Upper lobe of left lung (tissue), 4 donors: ENCODE measurements around the gene OLFML1.

Source experiments
- CTCF ChIP-seq, 6 experiments: fragments of 450-650 bp in 4 of 6; fragments of 200-600 bp in 2 of 6; sonication (generic) in 2 of 6; IDR thresholded peaks; one replicate each; pipeline ENCODE4 v1.5.1; 2016 to 2019; ENCODE audit warnings: antibody characterized with exemption in 6 of 6
- EP300 ChIP-seq, 4 donors: sonication (generic); formaldehyde crosslinking; IDR thresholded peaks; one replicate each; pipeline ENCODE4 v1.5.1; 2017; ENCODE audit warnings: antibody characterized with exemption in 4 of 4, control low read depth in 2 of 4
- POLR2A ChIP-seq, 4 donors: fragments of 450-650 bp; IDR thresholded peaks; one replicate each; pipeline ENCODE4 v1.5.1; 2016 to 2017; ENCODE audit warnings: antibody characterized with exemption in 4 of 4, mild to moderate bottlenecking in 2 of 4

DNA sequence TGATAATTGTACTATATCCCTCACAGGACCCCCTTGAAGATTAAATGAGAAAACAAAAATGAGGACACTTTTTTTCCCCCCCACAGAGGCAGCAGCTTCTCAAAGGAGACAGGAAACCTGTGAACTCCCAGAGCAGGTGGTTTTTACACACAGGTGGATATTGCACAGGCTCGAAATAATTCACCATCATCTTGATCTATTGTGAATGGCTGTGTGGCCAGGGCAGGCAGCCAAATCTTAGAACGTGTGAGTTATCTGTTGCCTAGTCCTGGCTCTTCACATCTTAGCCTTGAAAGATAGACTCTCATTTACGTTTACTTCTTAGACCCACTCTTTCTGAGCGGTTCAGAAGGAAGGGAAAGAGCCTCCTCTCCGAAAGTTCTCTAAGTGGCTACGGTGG, 52.0 kb downstream of the OLFML1 start:
- TF ChIP-seq CTCF (IDR thresholded peaks at IDR 0.05) (no peak), POLR2A (IDR thresholded peaks at IDR 0.05) (no peak), EP300 (IDR thresholded peaks at IDR 0.05) (no peak)
